HG02763 (cell line): ENCODE measurements around the gene DHX16.
A peak's percentile ranks its signal among the peaks of the same experiment; 100 is the strongest.
"Not testable (repeated sequence)": the region's sequence is repeated elsewhere in the genome, so short reads cannot be mapped to it uniquely, and the experiment has no call there.

Experiments used
- ATAC-seq: cut with Tn5 transposase; IDR thresholded peaks from one replicate; pipeline ENCODE4 v1.9.1; 2021; ENCODE audit warnings: mild to moderate bottlenecking, moderate library complexity; ENCODE audit not compliant: unreplicated experiment

DHX16 gene

DNA sequence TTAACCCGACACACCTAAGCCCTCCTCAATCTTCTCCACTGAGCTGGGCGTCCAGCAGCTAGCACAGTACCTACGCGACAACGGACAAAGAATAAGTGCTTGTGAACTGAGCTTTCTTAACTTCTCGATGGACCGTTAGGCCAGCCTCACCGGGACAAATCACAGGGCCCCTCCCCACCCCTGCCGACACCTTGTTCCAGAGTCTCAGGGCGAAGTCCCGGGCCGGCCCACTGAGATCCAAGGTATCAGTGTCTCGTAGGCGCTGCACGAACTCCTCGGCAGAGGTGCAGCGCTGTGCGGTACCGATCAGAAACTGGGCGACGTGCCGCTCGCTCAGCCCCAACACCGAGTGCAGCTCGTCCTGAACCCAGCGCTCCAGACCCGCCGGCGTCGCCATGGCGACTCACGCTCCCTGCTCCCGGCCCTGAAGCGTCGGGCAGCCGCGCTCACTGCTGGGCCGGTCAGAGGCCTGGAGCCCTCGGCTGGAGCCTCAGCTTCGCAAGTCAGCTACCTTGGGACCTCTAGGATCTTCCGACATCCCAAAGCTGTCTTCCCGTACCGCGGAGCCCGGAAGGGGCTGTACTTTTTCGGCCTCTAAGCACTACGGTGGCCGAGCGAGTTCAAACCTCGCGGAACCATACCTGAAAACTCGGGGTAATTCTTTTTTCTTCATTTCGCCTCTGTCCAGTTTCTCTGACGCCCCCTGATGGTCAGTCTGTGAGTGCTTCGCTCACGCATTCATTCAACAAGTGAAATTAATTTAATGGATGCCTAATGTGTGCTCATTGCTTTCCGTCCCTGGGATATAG is at the start of gene DHX16:
DHX16 (minus strand) TSS at position 562 of the 809 bp plus-strand sequence; CDS start at position 397, 165 bp downstream.
- ATAC-seq = peak; percentile 74

DNA sequence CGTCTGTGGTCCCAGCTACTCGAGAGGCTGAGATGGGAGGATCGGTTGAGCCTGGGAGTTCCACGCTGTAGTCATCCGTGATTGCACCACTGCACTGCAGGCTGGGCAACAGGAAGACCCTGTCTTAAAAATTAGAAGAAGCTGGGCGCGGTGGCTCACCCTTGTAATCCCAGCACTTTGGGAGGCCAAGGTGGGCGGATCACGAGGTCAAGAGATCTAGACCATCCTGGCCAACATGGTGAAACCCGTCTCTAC is 49.1 kb upstream of the DHX16 start:
- ATAC-seq = not testable (repeated sequence)

DNA sequence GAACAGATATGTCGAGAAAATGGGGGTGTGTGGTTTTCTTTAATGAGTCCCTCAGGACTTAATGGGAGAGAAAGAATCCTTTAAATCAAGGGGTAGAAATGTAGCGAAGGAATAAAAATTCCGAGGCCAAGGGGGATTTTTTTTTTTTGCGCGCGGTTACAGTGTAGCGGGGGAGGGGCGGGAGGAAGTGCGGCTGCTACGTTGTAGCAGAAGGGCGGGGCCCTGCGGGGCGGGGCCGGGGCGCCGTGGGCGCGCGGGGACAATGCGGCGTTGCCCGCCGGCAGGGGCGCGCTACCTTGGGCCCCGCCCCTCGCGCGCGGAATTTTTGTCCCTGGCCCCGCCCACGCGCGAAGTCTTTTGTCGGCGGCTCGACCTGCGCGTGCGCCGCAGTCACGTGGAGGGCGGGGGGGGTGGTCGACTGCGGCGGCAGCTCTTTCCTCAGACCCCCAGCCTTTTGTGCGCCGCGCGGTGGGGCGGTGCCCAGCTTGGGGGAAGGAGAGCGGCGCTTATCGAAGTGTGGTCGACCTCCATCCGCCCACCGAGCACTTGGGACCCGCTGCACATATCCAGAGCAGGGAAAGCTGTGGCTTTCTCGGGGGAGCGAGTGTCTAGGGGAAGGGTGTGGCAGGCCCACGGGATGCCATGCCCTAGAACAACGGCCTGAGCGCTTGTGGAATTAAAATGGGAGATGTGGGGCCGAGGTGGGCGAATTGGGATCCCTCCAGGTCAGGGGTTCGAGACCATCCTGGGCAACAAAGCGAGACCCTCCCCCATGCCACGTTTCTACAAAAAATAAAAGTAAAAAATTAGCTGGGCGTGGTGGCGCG is 48.6 kb upstream of the DHX16 start:
- peak; percentile 31 for ATAC-seq

DNA sequence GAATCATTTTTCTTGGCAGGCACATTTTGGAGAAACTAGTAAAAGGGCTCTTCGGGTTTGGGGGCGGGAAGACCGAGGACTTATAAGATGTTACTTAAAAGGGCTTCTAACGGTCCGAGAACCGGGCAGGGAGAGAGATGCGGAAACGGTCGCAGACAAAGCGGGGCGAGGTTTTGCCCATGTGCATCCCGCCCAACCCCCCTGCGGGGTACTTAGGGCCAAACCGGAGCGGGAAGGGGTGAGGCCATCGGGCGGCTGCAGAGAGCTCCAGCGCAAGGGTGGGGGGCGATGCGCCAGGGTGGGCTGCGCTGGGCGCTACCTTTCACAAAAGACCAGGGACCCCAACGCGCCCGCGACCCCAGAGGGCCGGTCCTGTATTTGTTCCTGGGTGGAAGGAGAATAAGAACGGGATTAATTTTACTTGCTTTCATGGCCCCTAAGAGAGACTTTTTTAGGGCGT is 48.0 kb upstream of the DHX16 start:
- ATAC-seq = no peak

DNA sequence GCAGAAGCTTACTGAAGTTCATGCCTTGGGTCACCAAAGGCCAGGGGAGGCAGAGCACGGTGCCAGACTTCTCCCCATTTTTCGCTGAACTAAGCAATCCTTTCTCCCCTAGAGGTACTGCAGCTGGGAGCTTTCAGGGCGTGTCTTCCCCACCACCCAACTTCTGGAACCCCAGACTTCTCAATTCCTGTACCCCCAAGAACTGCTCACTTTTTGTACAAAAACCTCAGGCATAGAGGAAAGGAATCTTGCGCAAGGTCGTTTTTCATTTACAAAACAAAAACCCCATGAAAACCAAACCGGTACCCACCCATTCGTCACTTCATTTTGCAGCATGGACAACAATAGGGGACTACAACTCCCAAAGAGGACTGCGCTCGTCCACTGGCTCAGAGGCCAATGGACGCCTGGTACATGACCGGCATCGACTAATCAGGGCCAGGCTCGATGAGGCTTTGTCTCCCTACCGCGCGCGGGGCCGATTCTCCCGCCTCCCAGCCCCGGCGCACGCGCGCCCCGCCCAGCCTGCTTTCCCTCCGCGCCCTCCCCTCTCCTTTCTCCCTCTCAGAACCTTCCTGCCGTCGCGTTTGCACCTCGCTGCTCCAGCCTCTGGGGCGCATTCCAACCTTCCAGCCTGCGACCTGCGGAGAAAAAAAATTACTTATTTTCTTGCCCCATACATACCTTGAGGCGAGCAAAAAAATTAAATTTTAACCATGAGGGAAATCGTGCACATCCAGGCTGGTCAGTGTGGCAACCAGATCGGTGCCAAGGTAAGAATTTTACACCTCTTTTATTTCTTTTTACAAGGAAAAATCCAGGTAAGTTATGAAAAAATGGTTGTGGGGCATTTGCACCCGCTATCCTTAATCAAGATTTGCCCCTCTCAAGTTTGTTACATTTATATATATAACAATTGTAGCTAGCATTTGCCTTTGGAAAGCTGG is 47.3 kb upstream of the DHX16 start, which contains the start of gene TUBB:
TUBB (plus strand) TSS at position 562 of the 947 bp plus-strand sequence; CDS start at position 717, 155 bp downstream.
- ATAC-seq = peak; percentile 42

DNA sequence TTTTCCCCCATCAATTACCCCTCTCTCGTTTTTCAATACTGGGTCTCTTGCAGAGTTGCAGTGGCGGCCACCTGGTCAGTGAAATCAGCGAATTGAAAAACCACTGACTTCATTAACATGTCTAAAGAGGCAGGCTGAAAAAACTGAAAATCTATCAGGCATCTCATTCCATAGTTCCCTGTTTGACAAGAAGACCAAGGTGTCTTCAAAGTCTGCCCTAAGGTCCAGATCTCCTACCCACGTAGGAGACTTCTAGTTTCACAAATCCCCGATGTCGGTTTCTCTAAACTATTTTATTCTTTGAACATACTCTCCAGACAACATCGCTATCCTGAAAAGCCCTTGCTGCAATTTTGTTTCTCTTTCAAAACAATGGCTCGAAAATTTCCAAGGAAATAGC is 46.5 kb upstream of the DHX16 start:
- no peak for ATAC-seq

DNA sequence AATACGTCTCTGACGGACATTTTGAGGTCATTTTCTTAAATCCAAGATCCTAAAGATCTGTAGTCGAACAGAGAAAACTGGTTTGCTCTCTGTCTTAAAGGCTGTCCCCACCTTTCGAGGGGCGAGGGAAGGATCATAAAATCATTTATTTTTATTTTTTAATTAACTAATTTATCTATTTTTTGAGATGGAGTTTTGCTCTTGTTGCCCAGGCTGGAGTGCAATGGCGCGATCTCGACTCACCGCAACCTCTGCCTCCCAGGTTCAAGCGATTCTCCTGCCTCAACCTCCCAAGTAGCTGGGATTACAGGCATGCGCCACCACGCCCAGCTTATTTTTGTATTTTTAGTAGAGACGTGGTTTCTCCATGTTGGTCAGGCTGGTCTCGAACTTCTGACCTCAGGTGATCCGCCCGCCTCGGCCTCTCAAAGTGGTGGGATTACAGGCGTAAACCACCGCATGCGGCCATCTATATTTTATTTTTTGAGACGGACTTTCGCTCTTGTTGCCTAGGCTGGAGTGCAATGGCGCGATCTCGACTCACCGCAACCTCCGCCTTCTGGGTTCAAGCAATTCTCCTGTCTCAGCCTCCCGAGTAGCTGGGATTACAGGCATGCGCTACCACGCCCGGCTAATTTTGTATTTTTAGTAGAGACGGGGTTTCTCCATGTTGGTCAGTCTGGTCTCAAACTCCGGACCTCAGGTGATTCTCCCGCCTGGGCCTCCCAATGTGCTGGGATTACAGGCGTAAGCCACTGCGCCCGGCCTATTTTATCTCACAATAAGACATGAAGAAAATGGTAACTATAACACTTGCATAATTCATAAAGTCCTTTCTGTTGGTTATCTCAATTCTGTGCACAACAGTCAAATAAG is 45.3 kb upstream of the DHX16 start:
- ATAC-seq = not testable (repeated sequence)

DNA sequence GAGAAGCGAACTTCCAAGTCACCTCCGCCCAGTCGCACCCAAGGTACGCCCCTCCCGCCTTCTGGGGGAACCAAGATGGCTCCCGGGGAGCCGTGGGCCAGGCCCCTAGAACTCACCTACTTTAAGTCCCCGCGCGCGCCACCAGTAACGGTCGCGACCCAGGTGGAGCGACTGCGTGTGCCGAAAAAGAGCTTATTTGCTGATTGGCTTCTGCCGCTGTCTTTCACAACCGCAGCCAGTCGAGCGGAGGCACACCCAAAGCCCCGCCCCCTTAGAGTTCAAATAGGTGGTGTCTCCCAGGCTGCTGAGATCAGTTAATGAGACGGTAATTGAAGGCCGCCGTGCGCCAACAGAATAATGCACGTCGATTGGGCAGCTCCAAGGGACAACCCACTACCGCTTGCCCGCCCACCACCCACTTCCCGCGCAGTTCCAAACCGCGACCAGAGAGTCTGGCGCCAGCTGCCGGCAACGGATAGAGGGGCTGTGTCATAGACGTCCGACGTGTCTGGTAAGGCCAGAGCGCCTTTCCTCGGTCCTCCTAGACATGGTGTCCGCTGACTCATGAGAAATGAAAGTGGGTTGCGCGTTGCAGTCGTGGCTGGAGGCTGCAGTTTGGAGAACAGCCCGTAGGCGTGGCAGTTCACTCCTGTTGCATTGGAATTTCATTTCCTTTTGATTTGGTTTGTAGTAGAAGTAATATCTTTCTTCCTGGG is 44.5 kb upstream of the DHX16 start, which contains the start of gene MDC1:
MDC1 (minus strand) TSS at position 153 of the 716 bp plus-strand sequence. CDS start 2,106 bp downstream, outside the sequence.
- peak; percentile 63 for ATAC-seq

DNA sequence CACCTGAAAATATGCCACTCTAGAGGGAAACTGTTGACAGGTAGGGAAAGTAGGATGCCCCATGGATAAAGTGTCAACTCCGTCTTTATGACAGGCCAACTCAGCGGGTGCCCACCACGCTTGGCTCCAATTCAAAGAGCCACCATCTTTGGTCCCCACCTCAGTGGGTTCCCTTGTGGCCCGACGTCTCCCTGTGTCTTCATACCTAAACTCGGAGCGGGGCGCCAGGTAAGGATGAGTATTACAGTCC is 44.0 kb upstream of the DHX16 start:
- ATAC-seq = no peak

DNA sequence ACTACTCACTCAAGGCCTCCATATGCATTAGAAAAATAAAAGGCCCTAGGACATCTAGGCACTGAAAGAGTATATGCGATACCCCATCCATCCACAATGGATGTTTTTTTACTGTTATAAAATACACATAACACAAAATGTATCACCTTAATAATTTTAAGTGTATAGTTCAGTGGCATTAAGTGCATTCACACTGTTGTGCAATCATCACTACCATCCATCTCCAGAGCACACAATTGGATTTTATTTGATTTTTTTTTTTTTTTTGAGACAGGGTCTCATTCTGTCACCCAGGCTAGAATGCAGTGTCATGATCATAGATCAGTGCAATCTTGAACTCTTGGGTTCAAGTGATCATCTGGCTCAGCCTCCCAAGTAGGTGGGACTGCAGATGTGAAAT is 41.5 kb upstream of the DHX16 start:
- no peak for ATAC-seq

DNA sequence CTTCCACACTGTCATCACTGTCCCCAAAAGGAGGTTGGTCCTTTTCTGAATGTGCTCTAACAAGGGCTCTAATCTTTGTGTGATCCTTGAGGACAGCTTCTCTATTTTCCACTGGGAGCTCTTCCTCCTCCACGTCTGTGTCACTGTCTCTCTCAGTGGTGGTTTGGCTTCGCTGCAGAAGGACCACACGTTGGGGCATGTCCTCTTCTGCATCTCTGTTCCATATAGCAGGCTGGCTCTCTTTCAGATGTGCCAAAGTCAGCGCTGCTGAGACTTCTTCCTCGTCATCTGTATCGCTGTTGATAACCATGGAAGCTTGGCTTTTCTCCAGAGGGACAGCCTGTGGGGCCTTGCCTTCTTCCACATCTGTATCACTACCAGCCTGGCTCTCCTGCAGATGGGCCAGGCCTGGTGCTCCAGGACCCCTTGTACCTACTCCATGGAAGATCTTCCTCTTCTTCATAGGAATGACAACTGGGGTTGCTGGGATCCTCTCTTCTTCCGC is 39.7 kb upstream of the DHX16 start:
- no peak for ATAC-seq

DNA sequence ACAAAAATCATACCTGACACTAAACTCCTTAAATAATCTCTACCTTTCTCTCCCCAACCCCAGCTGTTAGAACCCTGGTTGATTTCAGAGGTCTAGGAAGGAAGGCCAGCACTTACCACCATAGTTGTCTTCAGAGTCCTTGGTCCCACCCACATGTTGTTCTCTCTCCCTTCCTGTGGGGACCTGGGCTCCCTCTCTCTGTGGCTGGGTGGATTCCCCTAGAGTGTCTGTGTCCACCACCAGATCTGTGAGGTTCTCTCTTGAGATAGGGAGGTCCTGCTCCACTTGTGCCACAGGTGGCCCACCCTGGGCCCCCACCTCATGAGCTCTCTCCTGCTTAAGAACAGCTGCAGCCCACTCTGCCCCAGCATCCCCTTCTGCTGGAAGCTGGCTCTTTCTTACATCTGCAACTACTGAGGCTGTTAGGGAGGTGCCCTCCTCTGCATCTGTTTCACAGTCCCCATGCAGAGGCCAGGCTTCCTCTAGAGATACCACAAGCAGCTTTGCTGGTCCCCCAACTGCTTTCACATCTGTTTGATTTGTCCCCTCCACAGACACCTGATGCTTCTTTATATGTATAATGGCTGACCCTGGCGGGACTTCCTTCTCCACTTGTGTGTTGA is 39.1 kb upstream of the DHX16 start:
- no peak for ATAC-seq

DNA sequence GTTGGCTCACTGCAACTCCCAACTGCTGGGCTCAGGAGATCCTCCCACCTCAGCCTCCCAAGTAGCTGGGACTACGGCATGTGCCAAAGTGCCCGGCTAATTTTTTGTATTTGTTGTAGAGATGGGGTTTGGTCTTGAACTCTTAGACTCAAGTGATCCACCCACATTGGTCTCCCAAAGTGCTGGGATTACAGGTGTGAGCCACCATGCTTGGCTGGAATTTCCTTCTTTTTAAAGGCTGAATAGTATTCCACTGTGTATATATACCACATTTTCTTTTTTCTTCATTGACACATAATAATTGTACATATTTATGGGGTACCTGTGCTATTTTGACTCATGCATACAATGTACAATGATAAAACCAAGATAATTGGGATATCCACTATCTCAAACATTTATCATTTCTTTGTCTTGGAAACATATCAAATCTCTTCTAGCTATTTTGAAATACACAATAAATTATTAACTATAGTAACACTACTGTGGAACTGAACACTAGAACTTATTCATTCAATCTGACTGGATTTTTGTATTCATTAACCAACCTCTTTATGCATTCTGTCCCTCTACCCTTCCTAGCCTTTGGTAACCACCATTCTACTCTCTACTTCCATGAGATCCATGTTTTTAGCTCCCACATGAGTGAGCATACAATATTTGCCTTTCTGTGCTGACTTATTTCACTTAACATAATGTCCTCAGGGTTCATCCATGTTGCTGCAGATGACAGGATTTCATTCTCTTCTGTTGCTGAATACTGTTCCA is 36.5 kb upstream of the DHX16 start:
- ATAC-seq = no peak

DNA sequence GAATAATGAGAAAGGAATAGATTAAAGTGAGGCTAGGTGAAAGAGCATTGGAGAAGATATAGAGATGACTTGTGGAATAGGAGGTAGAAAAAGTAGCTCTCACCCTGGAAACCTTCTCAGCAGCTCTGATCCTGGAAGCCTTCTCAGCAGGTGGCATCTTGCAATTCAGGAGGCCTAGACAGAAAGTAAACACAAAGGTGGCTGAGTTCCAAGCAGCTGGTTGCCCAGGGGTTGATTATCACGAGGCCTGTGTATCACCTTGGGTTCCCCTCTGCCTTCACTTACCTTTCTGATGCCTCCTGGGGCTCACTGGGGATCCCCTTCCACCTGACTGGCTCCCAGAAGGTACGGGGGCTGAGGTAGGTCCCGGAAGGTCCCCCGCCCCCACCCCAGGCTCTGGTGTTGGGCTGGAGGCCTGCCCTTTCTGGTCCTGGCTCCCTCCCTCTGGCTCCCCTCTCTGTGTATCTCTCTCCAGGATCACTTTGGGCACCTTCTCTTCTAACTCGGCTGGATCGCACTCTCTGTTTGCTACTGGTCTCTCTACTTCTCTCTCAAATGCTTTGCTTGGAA is 34.6 kb upstream of the DHX16 start:
- no peak for ATAC-seq

DNA sequence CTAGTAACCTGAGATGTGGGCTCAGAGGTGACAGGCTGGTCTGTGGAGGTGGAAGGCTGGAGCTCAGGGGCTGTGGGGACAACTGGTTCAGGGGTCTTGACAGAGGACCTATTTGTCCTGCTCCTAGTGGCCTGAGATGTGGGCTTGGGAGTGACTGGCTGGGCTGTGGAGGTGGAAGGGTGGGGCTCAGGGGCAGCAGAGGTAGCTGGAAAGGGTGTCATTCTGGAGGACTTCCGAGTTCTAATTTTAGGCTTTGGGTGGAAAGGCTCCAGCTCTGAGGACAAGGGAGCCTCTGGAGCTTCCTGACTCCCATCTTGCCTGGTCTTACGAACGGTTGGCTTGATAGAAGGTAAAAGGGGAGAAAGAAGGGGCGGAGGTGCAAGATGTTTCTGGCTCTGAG is 32.8 kb upstream of the DHX16 start:
- ATAC-seq = no peak

DNA sequence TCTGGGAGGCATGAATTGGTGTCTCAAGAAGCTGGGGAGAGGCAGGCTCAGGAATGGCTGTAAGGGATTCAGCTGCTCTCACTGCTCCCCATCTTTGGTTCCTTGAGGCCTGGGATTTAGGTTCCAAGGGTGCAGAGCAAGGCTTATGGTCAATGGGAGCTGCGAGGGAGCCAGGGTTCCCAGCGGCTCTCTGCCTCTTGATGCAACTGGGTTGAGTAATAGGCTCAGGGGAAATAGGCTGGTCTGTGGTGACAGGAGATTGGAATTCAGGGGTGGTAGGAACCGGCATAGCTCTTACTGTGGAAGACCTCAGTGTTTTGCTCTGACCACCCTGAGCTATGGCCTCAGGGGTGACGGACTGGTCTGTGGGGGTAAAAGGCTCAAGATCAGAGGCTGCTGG is 31.0 kb upstream of the DHX16 start:
- ATAC-seq = no peak

DNA sequence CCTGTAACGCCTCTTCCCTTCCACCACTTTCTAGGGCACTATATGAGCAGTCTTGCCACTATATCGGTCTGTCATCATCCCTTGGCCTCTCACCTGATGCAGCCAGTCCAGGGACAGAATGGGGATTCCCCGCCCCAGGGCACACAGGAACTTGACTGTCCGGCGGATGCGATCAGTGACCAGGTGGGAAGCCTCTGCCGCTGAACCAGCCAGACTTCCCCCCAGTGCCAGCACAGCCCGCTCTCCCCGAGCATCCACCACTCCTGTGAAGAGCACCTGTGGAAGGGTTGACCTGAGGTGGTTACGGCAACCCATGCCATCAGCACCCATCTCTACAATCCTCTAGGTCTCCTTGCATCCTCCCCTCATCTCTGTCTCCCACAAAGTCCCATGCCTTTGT is 30.2 kb upstream of the DHX16 start:
- ATAC-seq = no peak

DNA sequence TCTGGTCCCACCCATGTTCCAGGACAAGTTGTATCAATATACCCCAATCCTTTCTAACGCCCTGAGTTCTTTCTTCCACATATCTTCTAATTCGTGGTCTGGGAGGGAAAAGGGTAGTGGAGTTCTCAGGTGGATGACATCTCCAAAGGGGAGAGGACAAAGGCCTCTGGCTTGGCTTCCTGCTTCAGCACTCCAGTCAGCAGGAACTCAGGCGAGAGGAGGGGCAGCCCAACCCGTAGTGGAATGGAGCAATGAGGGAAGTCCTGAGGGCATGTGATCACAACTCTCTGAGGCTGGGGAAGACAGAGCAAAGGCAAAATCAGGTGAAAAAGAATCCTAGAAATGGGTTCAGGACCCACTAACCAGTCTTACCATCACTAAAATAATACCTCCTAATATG is 27.5 kb upstream of the DHX16 start:
- ATAC-seq = no peak
